ENCODE data around the gene PREX1.

DNA sequence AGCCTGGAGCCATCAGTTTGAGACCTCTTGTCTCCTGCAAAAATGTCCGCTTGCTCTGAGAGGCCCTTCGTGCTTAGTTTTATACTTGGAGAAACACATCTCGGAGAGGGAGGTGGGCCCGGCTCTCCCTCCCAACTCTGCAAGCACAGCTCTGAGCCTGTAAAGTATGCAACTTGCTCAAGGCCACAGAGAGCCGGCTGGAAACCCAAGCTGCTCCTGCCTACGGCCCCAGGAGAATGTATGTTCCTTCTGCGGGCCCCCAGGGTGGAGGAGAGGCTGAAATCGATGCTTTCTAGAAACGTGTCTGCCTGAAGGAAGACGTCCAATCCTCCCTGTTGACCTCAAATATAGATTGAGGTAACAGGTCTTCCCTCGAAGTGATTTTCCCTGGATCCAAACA is 205.4 kb downstream of the PREX1 start:
- TF ChIP-seq POLR2A (IDR thresholded peaks at IDR 0.05; ENCODE audit: low read length) = no peak
- no peak for TF ChIP-seq GATA1 (IDR thresholded peaks at IDR 0.05; ENCODE audit: low read depth, low read length)

Data from erythroblast (primary cell).